ENCODE results near the gene DPYSL5.
"Not testable (repeated sequence)": the region's sequence is repeated elsewhere in the genome, so short reads cannot be mapped to it uniquely, and the experiment has no call there.

The DPYSL5 gene

DNA sequence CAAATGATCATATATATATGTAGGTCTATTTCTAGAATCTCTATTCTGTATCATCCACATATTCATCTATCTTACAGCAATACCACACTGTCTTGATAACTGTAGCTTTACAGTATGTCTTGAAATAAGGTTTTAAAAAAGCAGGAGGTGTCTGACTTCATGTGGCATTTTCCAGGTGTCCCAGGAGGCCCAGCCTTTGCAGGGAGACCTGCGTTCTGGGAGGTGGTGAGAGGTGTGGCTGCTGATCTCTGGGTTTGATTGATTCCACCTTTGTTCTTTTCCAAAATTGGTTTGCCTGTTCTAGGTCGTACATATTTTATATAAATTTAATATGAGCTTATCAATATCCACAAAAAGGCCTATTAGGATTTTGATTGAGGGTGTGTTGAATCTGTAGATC is 26.6 kb downstream of the DPYSL5 start:
- FAIRE-seq = no peak
- DNase-seq (ENCODE audit: low spot score) = no peak

GRCh38 chr2:26875065-26875634 is 27.2 kb downstream of the DPYSL5 start:
- no peak for DNase-seq (ENCODE audit: low spot score)
- peak; percentile 27 for FAIRE-seq

GRCh38 chr2:26875808-26876207 is 27.9 kb downstream of the DPYSL5 start:
- DNase-seq (ENCODE audit: low spot score) = no peak
- FAIRE-seq = no peak

DNA sequence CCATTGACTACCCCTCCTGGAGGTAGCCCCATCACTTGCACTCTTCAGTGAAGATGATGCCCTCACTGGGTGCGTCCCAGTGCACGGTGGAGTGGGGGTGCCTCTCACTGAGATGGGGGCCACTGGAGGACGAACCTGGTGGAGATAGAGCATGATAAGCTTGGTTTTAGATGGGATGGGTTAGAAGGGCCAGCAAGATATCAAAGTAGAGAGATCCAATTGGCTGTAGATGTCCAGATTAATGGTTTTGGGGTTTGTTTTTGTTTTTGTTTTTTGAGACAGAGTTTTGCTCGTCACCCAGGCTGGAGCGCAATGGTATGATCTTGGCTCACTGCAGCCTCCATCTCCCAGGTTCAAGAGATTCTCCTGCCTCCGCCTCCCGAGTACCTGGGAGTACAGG is 28.3 kb downstream of the DPYSL5 start:
- FAIRE-seq (no peak), DNase-seq (ENCODE audit: low spot score) (no peak)

DNA sequence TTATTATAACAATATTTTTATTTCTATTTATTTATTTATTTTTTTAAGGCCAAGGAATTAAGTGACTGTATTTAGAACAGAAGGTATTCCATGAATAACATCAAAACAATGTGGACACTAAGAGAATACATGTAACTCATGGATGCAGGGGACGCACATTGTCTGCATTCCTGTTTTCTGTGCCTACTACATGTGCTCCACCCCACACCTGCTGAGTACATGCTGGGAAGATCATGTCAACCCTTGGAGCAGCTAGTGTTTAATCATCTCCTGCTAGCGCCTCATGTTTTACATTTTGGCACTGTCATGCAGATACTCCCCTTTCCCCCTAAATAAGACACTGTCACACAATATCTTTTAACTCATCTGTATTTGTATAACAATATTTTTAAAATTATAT is 29.3 kb downstream of the DPYSL5 start:
- DNase-seq (ENCODE audit: low spot score) = no peak
- FAIRE-seq = no peak

- DNase-seq (ENCODE audit: low spot score) (no peak), FAIRE-seq (no peak)
Measured at GRCh38 chr2:26880161-26880560, 32.2 kb downstream of the DPYSL5 start.

DNA sequence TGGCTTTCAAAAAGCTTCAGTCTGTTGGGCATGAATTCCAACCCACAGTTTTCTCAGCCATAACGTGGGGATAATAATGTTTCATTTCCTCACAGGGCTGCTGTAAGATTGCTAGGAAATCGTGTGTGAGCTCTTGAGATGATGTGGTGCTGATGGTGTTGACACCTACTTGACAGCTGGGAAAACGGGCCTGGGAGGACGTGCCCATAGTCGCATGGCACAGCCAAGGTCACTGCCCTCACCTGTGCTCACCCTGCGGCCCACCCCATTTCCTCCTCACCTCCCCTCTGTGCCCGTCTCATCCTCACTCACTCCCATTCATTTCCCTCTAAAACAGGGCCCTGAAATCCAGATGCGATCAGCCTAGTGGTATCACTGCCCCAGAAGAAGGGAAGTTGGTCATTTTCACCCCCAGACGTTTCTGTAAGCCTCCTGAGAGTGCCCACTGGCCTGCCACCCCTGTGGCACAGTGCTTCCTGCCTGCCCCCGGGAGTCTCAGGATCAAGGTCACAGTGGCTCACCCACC is 33.0 kb downstream of the DPYSL5 start:
- FAIRE-seq (no peak), DNase-seq (ENCODE audit: low spot score) (no peak)

- not testable (repeated sequence) for DNase-seq (ENCODE audit: low spot score)
- FAIRE-seq = peak; percentile 40
Measured at GRCh38 chr2:26882220-26882619, 34.3 kb downstream of the DPYSL5 start.

DNA sequence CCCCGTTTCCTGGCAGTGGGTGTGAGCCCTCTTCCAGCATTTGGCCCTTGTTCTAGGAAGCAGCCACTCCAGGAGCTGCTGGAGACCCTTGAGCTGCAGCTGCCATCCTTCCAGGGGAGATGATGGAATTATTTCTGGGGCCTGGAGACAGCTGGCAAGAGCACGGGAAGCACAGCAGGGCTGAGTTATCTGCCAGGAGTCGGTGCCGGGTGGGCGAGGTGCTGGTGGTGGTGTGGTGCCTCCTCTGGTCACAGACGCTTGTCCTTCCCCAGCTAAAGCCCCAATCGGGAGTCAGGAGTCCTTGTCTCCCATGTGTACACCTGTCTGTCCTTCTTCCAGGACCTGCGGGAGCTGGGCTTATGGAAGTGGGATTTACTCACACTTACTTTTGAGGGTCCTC is 36.0 kb downstream of the DPYSL5 start:
- no peak for DNase-seq (ENCODE audit: low spot score)
- no peak for FAIRE-seq

DNA sequence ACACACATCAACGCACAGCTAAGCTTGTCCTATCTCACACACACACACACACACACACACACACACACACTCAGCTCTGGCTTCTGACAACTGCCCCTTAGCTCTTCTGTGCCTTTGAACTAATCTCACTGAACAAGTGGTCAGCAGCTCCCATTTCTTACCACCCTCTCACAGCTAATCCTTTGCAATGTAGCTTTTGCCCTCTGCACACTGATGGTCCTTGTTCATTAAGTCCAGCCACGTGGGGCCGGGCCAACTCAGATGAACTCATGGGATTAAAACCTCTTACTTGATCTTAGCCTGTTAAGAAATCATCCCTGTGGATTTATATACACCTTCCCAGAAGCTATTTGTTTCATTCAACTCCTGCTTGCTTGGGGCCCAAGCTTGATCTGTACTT is 36.6 kb downstream of the DPYSL5 start:
- FAIRE-seq = no peak

DNA sequence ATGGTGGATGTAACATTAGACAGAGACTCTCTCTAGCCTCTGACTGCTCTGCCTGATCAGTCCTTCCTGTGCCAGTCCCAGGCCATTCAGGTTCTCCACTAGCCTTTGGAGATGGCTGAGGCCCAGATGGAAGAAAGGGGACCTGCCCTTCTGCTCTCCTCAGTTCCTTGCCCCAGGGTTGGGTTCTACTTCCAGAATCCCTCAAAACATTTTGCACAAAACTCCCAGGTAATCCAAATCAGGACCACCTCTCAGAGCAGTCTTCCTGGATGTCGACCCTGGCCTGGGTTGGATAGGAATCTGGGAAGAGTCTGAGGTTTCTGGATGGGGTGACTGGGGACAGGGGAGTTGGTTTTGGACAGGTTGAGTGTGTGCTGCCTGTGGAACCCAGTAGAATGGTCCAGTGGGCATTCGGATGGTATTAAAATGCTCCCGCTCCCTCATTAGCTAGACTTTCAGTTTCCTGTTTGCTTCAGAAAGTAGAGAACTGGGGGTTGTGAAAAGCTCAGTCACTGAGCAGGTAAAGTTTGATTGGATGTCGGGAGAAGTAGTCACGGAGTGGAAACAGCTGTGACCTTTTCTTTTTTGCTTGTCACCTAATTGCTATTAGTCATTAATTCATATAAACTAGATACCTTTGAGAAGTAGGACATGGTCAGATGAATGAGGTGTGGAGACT is 37.9 kb downstream of the DPYSL5 start:
- FAIRE-seq (no peak), DNase-seq (ENCODE audit: low spot score) (no peak)

More for the DNA sequence above, 36.6 kb downstream of the DPYSL5 start:
- DNase-seq (ENCODE audit: low spot score) = no peak

GRCh38 chr2:26886736-26887135 is 38.8 kb downstream of the DPYSL5 start:
- FAIRE-seq (no peak), DNase-seq (ENCODE audit: low spot score) (no peak)

- DNase-seq (ENCODE audit: low spot score) = no peak
- FAIRE-seq = no peak
Measured at GRCh38 chr2:26887151-26887550, 39.2 kb downstream of the DPYSL5 start.

DNA sequence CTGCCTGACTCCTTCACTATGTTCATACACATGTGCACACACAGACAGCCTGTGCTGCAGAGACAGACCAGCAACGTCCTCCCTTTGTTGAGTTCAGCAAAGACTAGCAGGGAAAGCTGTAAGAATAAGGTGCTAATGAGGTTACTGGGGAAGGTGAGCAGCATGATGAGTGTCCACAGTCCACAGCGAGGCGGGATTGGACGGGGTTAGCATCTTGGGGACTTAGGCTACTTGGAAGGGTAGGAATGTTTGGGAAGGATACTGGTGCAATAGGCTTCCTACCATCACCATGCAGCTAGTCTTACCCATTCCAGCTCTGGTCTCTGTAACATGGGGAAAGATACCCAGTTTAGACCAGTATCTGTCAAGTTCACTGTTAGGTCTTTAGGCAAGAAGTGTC is 41.9 kb downstream of the DPYSL5 start:
- FAIRE-seq = no peak
- DNase-seq (ENCODE audit: low spot score) = no peak

- DNase-seq (ENCODE audit: low spot score) (no peak), FAIRE-seq (no peak)
Measured at GRCh38 chr2:26890341-26891000, 42.5 kb downstream of the DPYSL5 start.

- FAIRE-seq (no peak), DNase-seq (ENCODE audit: low spot score) (no peak)
Measured at GRCh38 chr2:26892133-26892532, 44.2 kb downstream of the DPYSL5 start.

- no peak for FAIRE-seq
- DNase-seq (ENCODE audit: low spot score) = no peak
Measured at GRCh38 chr2:26892922-26893524, 45.1 kb downstream of the DPYSL5 start.

DNA sequence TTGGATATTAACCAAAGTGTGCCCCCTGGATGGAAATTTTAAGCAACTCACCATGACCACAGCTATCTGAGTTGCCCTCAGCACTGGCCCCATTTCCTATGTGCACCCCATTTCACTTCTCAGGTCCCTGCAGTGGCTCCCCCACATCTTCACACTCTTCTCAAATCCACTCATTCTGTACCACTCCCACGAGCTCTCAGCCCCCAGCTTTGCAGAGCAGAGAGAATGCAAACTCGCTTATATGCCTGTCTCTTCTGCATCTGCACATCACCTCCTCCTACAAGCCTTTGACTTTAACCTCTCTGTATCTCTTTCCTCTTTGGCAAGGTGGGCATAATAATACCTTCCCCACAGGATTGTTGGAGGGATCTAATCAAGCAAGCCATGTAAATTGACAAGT is 46.2 kb downstream of the DPYSL5 start:
- FAIRE-seq = no peak
- no peak for DNase-seq (ENCODE audit: low spot score)

DNA sequence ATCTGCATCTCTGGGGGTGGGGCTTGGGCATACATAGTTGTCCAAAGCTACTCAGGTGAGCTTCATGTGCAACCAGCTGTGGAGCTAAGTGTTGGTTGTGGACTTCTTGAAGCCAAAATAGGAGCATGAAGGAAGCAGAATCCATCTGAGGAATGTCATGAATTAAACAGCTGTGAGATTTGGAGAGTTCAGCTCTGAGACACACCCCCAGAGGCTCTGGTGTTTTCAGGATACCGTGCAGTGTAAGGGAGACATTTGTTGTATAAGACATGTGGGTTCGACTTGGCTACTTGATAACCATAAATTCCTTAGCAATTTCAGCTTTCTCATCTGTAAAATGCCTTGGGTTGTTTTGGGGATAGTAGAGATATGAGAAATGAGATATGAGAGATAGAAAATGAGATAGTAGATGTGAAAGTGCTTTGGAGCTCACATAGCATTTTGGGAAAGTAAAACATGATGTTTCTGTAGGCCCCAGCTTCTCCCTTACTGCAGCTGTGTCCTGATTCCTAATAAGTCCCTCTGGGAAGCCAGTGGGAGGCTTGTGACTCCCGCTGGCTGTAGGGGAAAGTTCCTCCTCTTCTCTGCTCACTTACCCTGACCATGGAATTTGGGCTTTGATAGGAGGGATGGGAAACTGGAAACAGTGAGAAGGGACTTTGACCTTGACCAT is 50.0 kb downstream of the DPYSL5 start:
- no peak for FAIRE-seq
- DNase-seq (ENCODE audit: low spot score) = no peak

DNA sequence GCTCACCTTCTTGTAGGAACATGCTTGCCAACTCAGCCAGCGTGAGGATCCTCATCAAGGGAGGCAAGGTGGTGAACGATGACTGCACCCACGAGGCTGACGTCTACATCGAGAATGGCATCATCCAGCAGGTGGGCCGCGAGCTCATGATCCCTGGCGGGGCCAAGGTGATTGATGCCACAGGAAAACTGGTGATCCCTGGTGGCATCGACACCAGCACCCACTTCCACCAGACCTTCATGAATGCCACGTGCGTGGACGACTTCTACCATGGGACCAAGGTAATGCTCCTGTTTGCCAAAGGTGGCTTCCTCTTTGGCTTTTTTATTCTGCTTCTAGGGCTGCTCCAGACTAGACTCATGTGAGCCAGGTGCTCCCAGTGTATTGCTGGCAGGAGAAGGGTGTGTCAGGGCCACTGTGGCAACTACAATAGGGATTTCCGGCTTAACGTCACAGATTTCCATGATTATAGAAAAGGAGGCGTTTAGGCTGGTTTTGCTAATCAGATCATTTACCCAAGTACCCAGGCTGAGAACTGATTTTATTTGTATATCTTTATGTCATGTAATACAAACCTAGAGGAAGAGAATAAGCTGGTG is 50.6 kb downstream of the DPYSL5 start:
- DNase-seq (ENCODE audit: low spot score) (no peak), FAIRE-seq (no peak)

GRCh38 chr2:26899500-26900164 is 51.7 kb downstream of the DPYSL5 start:
- DNase-seq (ENCODE audit: low spot score) = no peak
- FAIRE-seq = no peak
